Keratinocyte (primary cell): ENCODE results near the gene ZNF44. TPM values are rescaled to one million over a fixed set of nuclear protein-coding genes. Genes with fewer than 3 reads are reported as not detected.

Experiments
- DNase-seq: peaks from one replicate; pipeline ENCODE4 v3.0.0-alpha.2; 2011; ENCODE audit warnings: low read depth, missing footprints, low spot score
- FAIRE-seq: peaks from 2 replicates; lab custom pipeline; 2011; peaks lifted over from hg19 to GRCh38; lab: Jason Lieb, UNC
- H2AFZ ChIP-seq: 2 replicates; pipeline ENCODE4 v1.6.0; 2012; ENCODE audit warnings: low read length, control low read depth, inconsistent platforms; ENCODE audit not compliant: control insufficient read depth
- H3K27ac ChIP-seq: 2 replicates; pipeline ENCODE4 v1.5.1; 2011; ENCODE audit warnings: low read length; ENCODE audit not compliant: control insufficient read depth, insufficient read depth
- H3K27me3 ChIP-seq: 3 replicates; pipeline ENCODE4 v1.6.0; 2011; ENCODE audit warnings: low read length; ENCODE audit not compliant: control insufficient read depth, insufficient read depth; ENCODE audit errors: extremely low read depth
- H3K36me3 ChIP-seq, 2 experiments: 2 replicates in 1 of 2; 3 replicates in 1 of 2; pipeline ENCODE4 v1.5.1; 2011; ENCODE audit warnings: low read length in 2 of 2, mild to moderate bottlenecking in 1 of 2; ENCODE audit not compliant: control insufficient read depth in 2 of 2, insufficient read depth in 2 of 2; ENCODE audit errors: extremely low read depth in 1 of 2
- H3K4me1 ChIP-seq: 3 replicates; pipeline ENCODE4 v1.5.1; 2011; ENCODE audit warnings: low read length; ENCODE audit not compliant: control insufficient read depth, insufficient read depth; ENCODE audit errors: extremely low read depth
- H3K4me2 ChIP-seq: 3 replicates; pipeline ENCODE4 v1.6.0; 2011; ENCODE audit warnings: low read depth, low read length; ENCODE audit not compliant: control insufficient read depth, insufficient read depth; ENCODE audit errors: extremely low read depth
- H3K4me3 ChIP-seq, 3 experiments: fragments of 200-600 bp in 1 of 3; sonication (generic) in 1 of 3; 2 replicates in 2 of 3; 3 replicates in 1 of 3; pipeline ENCODE4 v1.5.1; 2011 to 2016; ENCODE audit warnings: low read length in 3 of 3, mild to moderate bottlenecking in 3 of 3, control low read depth in 2 of 3, inconsistent platforms in 1 of 3, low read depth in 1 of 3, mixed read lengths in 1 of 3, mixed run types in 1 of 3, moderate library complexity in 1 of 3; ENCODE audit not compliant: control insufficient read depth in 2 of 3, insufficient read depth in 2 of 3; ENCODE audit errors: extremely low read depth in 1 of 3
- H3K79me2 ChIP-seq: 2 replicates; pipeline ENCODE4 v1.6.0; 2012; ENCODE audit warnings: low read length; ENCODE audit not compliant: control insufficient read depth, insufficient read depth
- H3K9ac ChIP-seq: 3 replicates; pipeline ENCODE4 v1.6.0; 2011; ENCODE audit warnings: low read length; ENCODE audit not compliant: control insufficient read depth, insufficient read depth; ENCODE audit errors: extremely low read depth
- H3K9me1 ChIP-seq: 3 replicates; pipeline ENCODE4 v1.6.0; 2011; ENCODE audit warnings: low read length; ENCODE audit not compliant: control insufficient read depth, insufficient read depth; ENCODE audit errors: extremely low read depth
- H3K9me3 ChIP-seq: 2 replicates; pipeline ENCODE4 v1.5.1; 2012; ENCODE audit warnings: low read depth, low read length; ENCODE audit not compliant: control insufficient read depth
- H4K20me1 ChIP-seq: 3 replicates; pipeline ENCODE4 v1.6.0; 2011; ENCODE audit warnings: low read length; ENCODE audit not compliant: control insufficient read depth, insufficient read depth; ENCODE audit errors: extremely low read depth
- CTCF ChIP-seq, 3 experiments: IDR thresholded peaks in 1 of 3; conservative IDR thresholded peaks in 1 of 3; optimal IDR thresholded peaks in 1 of 3; 2 replicates in 2 of 3; 3 replicates in 1 of 3; pipeline versions ENCODE3 to v1.5.1; 2011; ENCODE audit warnings: low read length in 3 of 3, mild to moderate bottlenecking in 3 of 3, moderate library complexity in 2 of 3, control low read depth in 1 of 3, inconsistent platforms in 1 of 3; ENCODE audit not compliant: insufficient read depth in 2 of 3; ENCODE audit errors: extremely low read depth in 1 of 3
- EZH2 ChIP-seq: IDR thresholded peaks from one replicate; pipeline ENCODE4 v1.6.1; 2012; ENCODE audit warnings: inconsistent platforms, mild to moderate bottlenecking, low read length, moderate library complexity
- dilution Hi-C: fragments of 300-500 bp; cut with MboI; formaldehyde crosslinking; loops from one replicate; pipeline ENCODE4 v1.7.0; 2020; ENCODE audit warnings: low sequenced_read_pairs; ENCODE audit not compliant: extremely low pct_ligation_motif_present
- polyA plus RNA-seq, 5 experiments: library from polyadenylated mRNA; depleted of rRNA in 3 of 5; stranded (reverse) in 3 of 5; stranded (forward) in 1 of 5; unstranded in 1 of 5; fragments of >200 nt; gene quantifications; 1 replicate in 1 of 5; 2 replicates in 3 of 5; 3 replicates in 1 of 5; pipeline versions ENCODE4 v1.2.1 to v1.2.3, GENCODE V29; 2011 to 2012; ENCODE audit warnings: missing spikeins in 2 of 5, low read depth in 1 of 5, low replicate concordance in 1 of 5

The ZNF44 gene
- polyA plus RNA-seq, 1 donor (not counting 4 experiments of a cell fraction or from before 2014, with no cell fraction given), result 5.2 TPM

GRCh38 chr19:12230751-12231733 lies 63.6 kb downstream of the ZNF44 start:
- no peaks in the 10 kb centered on the region for H3K4me1 ChIP-seq
- H3K36me3 ChIP-seq, result peaks cover 0 to 5% of the 10 kb centered on the region in 2 experiments
- H3K27me3 ChIP-seq, result no peaks in the 10 kb centered on the region
- TF ChIP-seq EZH2 (no peak), CTCF (optimal IDR thresholded peaks at IDR 0.05 in 1 of 3, IDR thresholded peaks at IDR 0.05 in 1 of 3, conservative IDR thresholded peaks at IDR 0.05 in 1 of 3; ENCODE audit: extremely low read depth in 1 of 3, insufficient read depth in 2 of 3, low read length in 3 of 3) (no peak)
- no peak overlapping the region for H3K4me2 ChIP-seq
- no peaks in the 10 kb centered on the region for H3K79me2 ChIP-seq
- H3K9me1 ChIP-seq, result no peaks in the 10 kb centered on the region
- no peaks in the 10 kb centered on the region for H3K9me3 ChIP-seq
- no peaks in the 10 kb centered on the region for H4K20me1 ChIP-seq
- no peak overlapping the region for H3K9ac ChIP-seq
- FAIRE-seq, result no peak
- H3K27ac ChIP-seq, result no peak overlapping the region
- H2AFZ ChIP-seq, result no peak overlapping the region
- no peak for DNase-seq
- H3K4me3 ChIP-seq, result no peak overlapping the region
- dilution Hi-C loops, result no loop called here

- no peak overlapping the region for H3K4me2 ChIP-seq
- no peaks in the 10 kb centered on the region for H3K27me3 ChIP-seq
- H3K79me2 ChIP-seq, result no peaks in the 10 kb centered on the region
- peaks cover 0 to 3% of the 10 kb centered on the region in 2 experiments for H3K36me3 ChIP-seq
- dilution Hi-C loops, result no loop called here
- no peaks in the 10 kb centered on the region for H4K20me1 ChIP-seq
- H3K9me1 ChIP-seq, result no peaks in the 10 kb centered on the region
- no peak for DNase-seq
- no peak for TF ChIP-seq EZH2
- no peak for TF ChIP-seq CTCF (optimal IDR thresholded peaks at IDR 0.05 in 1 of 3, IDR thresholded peaks at IDR 0.05 in 1 of 3, conservative IDR thresholded peaks at IDR 0.05 in 1 of 3; ENCODE audit: extremely low read depth in 1 of 3, insufficient read depth in 2 of 3, low read length in 3 of 3)
- no peak for FAIRE-seq
- no peak overlapping the region for H3K9ac ChIP-seq
- no peak overlapping the region for H2AFZ ChIP-seq
- no peaks in the 10 kb centered on the region for H3K9me3 ChIP-seq
- H3K4me3 ChIP-seq, result no peak overlapping the region
- no peaks in the 10 kb centered on the region for H3K4me1 ChIP-seq
- H3K27ac ChIP-seq, result no peak overlapping the region
Measured at GRCh38 chr19:12229990-12230389, 64.7 kb downstream of the ZNF44 start.
